GM23338 (cell line): ENCODE data around the gene SH3TC2. TPM values are rescaled to one million over a fixed set of nuclear protein-coding genes. Genes with fewer than 3 reads are reported as not detected.

ENCODE experiments used
- ATAC-seq: fragments of 200-7000 bp; cut with Tn5 transposase; 3 replicates; pipeline ENCODE4 v1.9.1; 2020
- DNase-seq: peaks from one replicate; pipeline ENCODE4 v3.0.0-alpha.2; 2015; ENCODE audit warnings: low spot score
- H2AFZ ChIP-seq: fragments of 200-600 bp; sonication (generic); 2 replicates; pipeline ENCODE4 v1.8.0; 2016; ENCODE audit warnings: antibody characterized with exemption, mild to moderate bottlenecking, moderate library complexity
- H3F3A ChIP-seq: fragments of 200-600 bp; sonication (generic); replicated peaks from 2 replicates; pipeline ENCODE4 v1.8.0; 2017; ENCODE audit warnings: antibody characterized with exemption, mixed run types, low read depth
- H3K27ac ChIP-seq: fragments of 200-600 bp; sonication (generic); 2 replicates; pipeline ENCODE4 v1.6.1; 2016; ENCODE audit warnings: low read depth
- H3K27me3 ChIP-seq: fragments of 200-600 bp; sonication (generic); 2 replicates; pipeline ENCODE4 v1.8.0; 2016; ENCODE audit warnings: mild to moderate bottlenecking, mixed run types, moderate library complexity; ENCODE audit not compliant: insufficient read depth
- H3K36me3 ChIP-seq: fragments of 200-600 bp; sonication (generic); 2 replicates; pipeline ENCODE4 v1.8.0; 2016; ENCODE audit warnings: mild to moderate bottlenecking; ENCODE audit not compliant: insufficient read depth
- H3K4me1 ChIP-seq: fragments of 200-600 bp; sonication (generic); 2 replicates; pipeline ENCODE4 v1.8.0; 2016; ENCODE audit warnings: mild to moderate bottlenecking, moderate library complexity; ENCODE audit not compliant: insufficient read depth
- H3K4me2 ChIP-seq: fragments of 200-600 bp; sonication (generic); 2 replicates; pipeline ENCODE4 v1.7.1; 2017; ENCODE audit warnings: mixed run types
- H3K4me3 ChIP-seq: fragments of 200-600 bp; sonication (generic); 2 replicates; pipeline ENCODE4 v1.6.1; 2016; ENCODE audit warnings: mixed run types
- H3K79me2 ChIP-seq: fragments of 200-600 bp; sonication (generic); replicated peaks from 2 replicates; pipeline ENCODE4 v1.8.0; 2017; ENCODE audit warnings: mild to moderate bottlenecking; ENCODE audit not compliant: insufficient read depth
- H3K9me2 ChIP-seq: fragments of 200-600 bp; sonication (generic); 2 replicates; pipeline ENCODE4 v1.8.0; 2017; ENCODE audit not compliant: insufficient read depth
- H4K20me1 ChIP-seq: fragments of 200-600 bp; sonication (generic); replicated peaks from 2 replicates; pipeline ENCODE4 v1.8.0; 2017; ENCODE audit warnings: mild to moderate bottlenecking; ENCODE audit not compliant: insufficient read depth
- H3K27ac Mint-ChIP-seq: 2 replicates; pipeline ENCODE4 v1.8.0; 2020; ENCODE audit warnings: inconsistent platforms, mild to moderate bottlenecking, moderate library complexity, mixed read lengths
- H3K27me3 Mint-ChIP-seq: 3 replicates; pipeline ENCODE4 v1.8.0; 2022; ENCODE audit warnings: low read depth, mild to moderate bottlenecking, moderate library complexity, mixed read lengths, inconsistent platforms; ENCODE audit not compliant: insufficient read depth, poor library complexity
- H3K36me3 Mint-ChIP-seq: 3 replicates; pipeline ENCODE4 v1.8.0; 2021; ENCODE audit warnings: low read depth, mild to moderate bottlenecking, inconsistent platforms, moderate library complexity, mixed read lengths
- H3K4me1 Mint-ChIP-seq: 3 replicates; pipeline ENCODE4 v1.8.0; 2020; ENCODE audit warnings: mild to moderate bottlenecking, inconsistent platforms, mixed read lengths
- H3K4me3 Mint-ChIP-seq: 3 replicates; pipeline ENCODE4 v1.8.0; 2021; ENCODE audit warnings: moderate library complexity, mild to moderate bottlenecking, inconsistent platforms, mixed read lengths
- H3K9me3 Mint-ChIP-seq: 3 replicates; pipeline ENCODE4 v1.8.0; 2020; ENCODE audit warnings: moderate library complexity, mild to moderate bottlenecking, inconsistent platforms, mixed read lengths
- CREB1 ChIP-seq: fragments of 250-450 bp; sonication (Bioruptor Pico); IDR thresholded peaks from 2 replicates; pipeline ENCODE4 v1.5.0; 2020; ENCODE audit warnings: low read depth, mild to moderate bottlenecking, moderate library complexity
- EZH2 ChIP-seq: fragments of 200-600 bp; sonication (generic); IDR thresholded peaks from one replicate; pipeline ENCODE4 v1.8.0; 2017; ENCODE audit warnings: antibody characterized with exemption, mild to moderate bottlenecking, low read depth; ENCODE audit not compliant: unreplicated experiment
- JUNB ChIP-seq: IDR thresholded peaks from one replicate; pipeline ENCODE4 v1.6.1; 2016; ENCODE audit warnings: antibody characterized with exemption; ENCODE audit not compliant: unreplicated experiment
- NANOG ChIP-seq: IDR thresholded peaks from 2 replicates; pipeline ENCODE4 v1.6.1; 2016; ENCODE audit warnings: antibody characterized with exemption, borderline replicate concordance
- POLR2AphosphoS5 ChIP-seq: IDR thresholded peaks from 2 replicates; pipeline ENCODE4 v1.6.1; 2016; ENCODE audit warnings: antibody characterized with exemption, low read depth
- STAT1 ChIP-seq: IDR thresholded peaks from one replicate; pipeline ENCODE4 v1.6.1; 2016; ENCODE audit warnings: antibody characterized with exemption; ENCODE audit not compliant: unreplicated experiment
- ZNF114 ChIP-seq: fragments of 250-450 bp; sonication (Bioruptor Pico); IDR thresholded peaks from 2 replicates; pipeline ENCODE4 v1.5.0; 2020; ENCODE audit warnings: mild to moderate bottlenecking, moderate library complexity
- ZNF462 ChIP-seq: fragments of 250-450 bp; sonication (Bioruptor Pico); IDR thresholded peaks from 2 replicates; pipeline ENCODE4 v1.5.0; 2020; ENCODE audit warnings: mild to moderate bottlenecking, moderate library complexity
- polyA plus RNA-seq: library from polyadenylated mRNA; unstranded; fragments of >200 nt; fragmentation: Nextera tagmentation; extraction: Ambion mirVana; gene quantifications from 2 replicates; pipeline ENCODE4 v1.2.1, GENCODE V29; 2016
- total RNA-seq: library from RNA; depleted of rRNA; stranded (reverse); fragments of >200 nt; shearing (Covaris generic); gene quantifications from 2 replicates; pipeline ENCODE4 v1.2.3, GENCODE V29; 2014
- TF ChIP-seq, protein P1 (sequence below): IDR thresholded peaks from one replicate; pipeline ENCODE4 v1.6.1; 2018; ENCODE audit warnings: antibody characterized with exemption; ENCODE audit not compliant: unreplicated experiment
- TF ChIP-seq, protein P2 (sequence below): IDR thresholded peaks from 2 replicates; pipeline ENCODE4 v1.6.1; 2016; ENCODE audit warnings: antibody characterized with exemption

The SH3TC2 gene
- total and polyA plus RNA-seq, 2 experiments from 2014 or later = 0.10 to 0.17 TPM

- Histone ChIP-seq H3K36me3 (no peaks in the 10 kb centered on the region), H3K4me1 (no peaks in the 10 kb centered on the region), H3K4me2 (no peak overlapping the region), H3K27me3 (no peaks in the 10 kb centered on the region), H3K9me2 (no peaks in the 10 kb centered on the region; the same call in 1 of the 2 replicates), H3K27ac (no peak overlapping the region), H3K79me2 (no peaks in the 10 kb centered on the region), H4K20me1 (no peaks in the 10 kb centered on the region), H3F3A (no peaks in the 10 kb centered on the region), H2AFZ (no peak overlapping the region), H3K4me3 (no peak overlapping the region)
- DNase-seq = no peak
- peaks cover 5% of the 10 kb centered on the region; the same call in 2 of the 3 replicates for H3K4me1 Mint-ChIP-seq
- TF ChIP-seq EZH2 (no peak), JUNB (no peak), NANOG (no peak), CREB1 (no peak), ZNF114 (no peak), STAT1 (no peak), POLR2AphosphoS5 (no peak), ZNF462 (CRISPR knock-in tag) (no peak)
- TF ChIP-seq, protein P1, sequence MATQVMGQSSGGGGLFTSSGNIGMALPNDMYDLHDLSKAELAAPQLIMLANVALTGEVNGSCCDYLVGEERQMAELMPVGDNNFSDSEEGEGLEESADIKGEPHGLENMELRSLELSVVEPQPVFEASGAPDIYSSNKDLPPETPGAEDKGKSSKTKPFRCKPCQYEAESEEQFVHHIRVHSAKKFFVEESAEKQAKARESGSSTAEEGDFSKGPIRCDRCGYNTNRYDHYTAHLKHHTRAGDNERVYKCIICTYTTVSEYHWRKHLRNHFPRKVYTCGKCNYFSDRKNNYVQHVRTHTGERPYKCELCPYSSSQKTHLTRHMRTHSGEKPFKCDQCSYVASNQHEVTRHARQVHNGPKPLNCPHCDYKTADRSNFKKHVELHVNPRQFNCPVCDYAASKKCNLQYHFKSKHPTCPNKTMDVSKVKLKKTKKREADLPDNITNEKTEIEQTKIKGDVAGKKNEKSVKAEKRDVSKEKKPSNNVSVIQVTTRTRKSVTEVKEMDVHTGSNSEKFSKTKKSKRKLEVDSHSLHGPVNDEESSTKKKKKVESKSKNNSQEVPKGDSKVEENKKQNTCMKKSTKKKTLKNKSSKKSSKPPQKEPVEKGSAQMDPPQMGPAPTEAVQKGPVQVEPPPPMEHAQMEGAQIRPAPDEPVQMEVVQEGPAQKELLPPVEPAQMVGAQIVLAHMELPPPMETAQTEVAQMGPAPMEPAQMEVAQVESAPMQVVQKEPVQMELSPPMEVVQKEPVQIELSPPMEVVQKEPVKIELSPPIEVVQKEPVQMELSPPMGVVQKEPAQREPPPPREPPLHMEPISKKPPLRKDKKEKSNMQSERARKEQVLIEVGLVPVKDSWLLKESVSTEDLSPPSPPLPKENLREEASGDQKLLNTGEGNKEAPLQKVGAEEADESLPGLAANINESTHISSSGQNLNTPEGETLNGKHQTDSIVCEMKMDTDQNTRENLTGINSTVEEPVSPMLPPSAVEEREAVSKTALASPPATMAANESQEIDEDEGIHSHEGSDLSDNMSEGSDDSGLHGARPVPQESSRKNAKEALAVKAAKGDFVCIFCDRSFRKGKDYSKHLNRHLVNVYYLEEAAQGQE = no peak
- TF ChIP-seq, protein P2, sequence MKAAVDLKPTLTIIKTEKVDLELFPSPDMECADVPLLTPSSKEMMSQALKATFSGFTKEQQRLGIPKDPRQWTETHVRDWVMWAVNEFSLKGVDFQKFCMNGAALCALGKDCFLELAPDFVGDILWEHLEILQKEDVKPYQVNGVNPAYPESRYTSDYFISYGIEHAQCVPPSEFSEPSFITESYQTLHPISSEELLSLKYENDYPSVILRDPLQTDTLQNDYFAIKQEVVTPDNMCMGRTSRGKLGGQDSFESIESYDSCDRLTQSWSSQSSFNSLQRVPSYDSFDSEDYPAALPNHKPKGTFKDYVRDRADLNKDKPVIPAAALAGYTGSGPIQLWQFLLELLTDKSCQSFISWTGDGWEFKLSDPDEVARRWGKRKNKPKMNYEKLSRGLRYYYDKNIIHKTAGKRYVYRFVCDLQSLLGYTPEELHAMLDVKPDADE = no peak
- H3K27me3 Mint-ChIP-seq = no peaks in the 10 kb centered on the region
- H3K4me3 Mint-ChIP-seq = no peak overlapping the region
- no peaks in the 10 kb centered on the region for H3K9me3 Mint-ChIP-seq
- no peak overlapping the region for H3K27ac Mint-ChIP-seq
- ATAC-seq = no peak
- H3K36me3 Mint-ChIP-seq = no peaks in the 10 kb centered on the region
These were observed 72.0 kb downstream of the SH3TC2 start for GRCh38 chr5:148990817-148991216.
